BE2C (cell line): ENCODE measurements around the gene DNAI1.
A peak's percentile ranks its signal among the peaks of the same experiment; 100 is the strongest.

Experiments used
- DNase-seq: peaks from one replicate; pipeline ENCODE4 v3.0.0-alpha.2; 2020
- H3K27me3 ChIP-seq: fragments of 250-450 bp; sonication (Bioruptor Pico); 2 replicates; pipeline ENCODE4 v1.5.1; 2020; ENCODE audit warnings: mild to moderate bottlenecking
- H3K36me3 ChIP-seq: fragments of 250-450 bp; sonication (Bioruptor Pico); 2 replicates; pipeline ENCODE4 v1.5.1; 2020; ENCODE audit warnings: mild to moderate bottlenecking
- H3K4me1 ChIP-seq: fragments of 250-450 bp; sonication (Bioruptor Pico); 2 replicates; pipeline ENCODE4 v1.5.1; 2020
- H3K4me3 ChIP-seq: 2 replicates; pipeline ENCODE4 v1.5.1; 2011; ENCODE audit warnings: low read depth, low read length
- H3K9me3 ChIP-seq: fragments of 250-450 bp; sonication (Bioruptor Pico); 2 replicates; pipeline ENCODE4 v1.5.1; 2020
- CTCF ChIP-seq: IDR thresholded peaks from 2 replicates; pipeline ENCODE4 v1.5.1; 2012; ENCODE audit warnings: mild to moderate bottlenecking, low read depth, low read length

Gene DNAI1

GRCh38 chr9:34541540-34541939 is 82.9 kb downstream of the DNAI1 start:
- no peak for DNase-seq
- no peak for TF ChIP-seq CTCF
- Histone ChIP-seq H3K36me3 (no peaks in the 10 kb centered on the region), H3K4me3 (no peak overlapping the region), H3K4me1 (peaks cover 6% of the 10 kb centered on the region), H3K9me3 (no peaks in the 10 kb centered on the region), H3K27me3 (no peaks in the 10 kb centered on the region)

DNA sequence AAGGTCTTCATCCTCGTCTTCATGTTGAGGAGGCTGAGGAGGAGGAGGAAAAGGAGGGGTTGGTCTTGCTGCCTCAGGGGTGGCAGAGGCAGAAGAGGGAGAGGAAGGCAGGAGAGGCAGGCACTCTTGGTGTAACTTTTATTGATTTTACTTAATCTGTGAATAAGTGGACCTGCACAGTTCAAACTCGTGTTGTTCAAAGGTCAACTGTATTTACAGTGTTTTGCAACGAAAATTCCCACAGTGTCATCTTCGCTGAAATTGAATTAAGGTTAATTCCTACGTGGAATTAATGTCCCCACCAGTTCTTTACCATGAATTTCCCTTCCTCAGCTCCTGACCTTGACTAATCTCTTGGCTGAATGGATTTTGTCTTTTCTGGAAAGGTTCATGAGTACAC is 85.4 kb downstream of the DNAI1 start:
- no peak for TF ChIP-seq CTCF
- peaks cover 15% of the 10 kb centered on the region for H3K4me1 ChIP-seq
- no peaks in the 10 kb centered on the region for H3K36me3 ChIP-seq
- no peaks in the 10 kb centered on the region for H3K27me3 ChIP-seq
- DNase-seq: no peak
- H3K4me3 ChIP-seq: no peak overlapping the region
- no peaks in the 10 kb centered on the region for H3K9me3 ChIP-seq

GRCh38 chr9:34545497-34545896 is 86.9 kb downstream of the DNAI1 start:
- Histone ChIP-seq H3K9me3 (no peaks in the 10 kb centered on the region), H3K4me3 (no peak overlapping the region), H3K36me3 (no peaks in the 10 kb centered on the region), H3K27me3 (no peaks in the 10 kb centered on the region), H3K4me1 (peaks cover 16% of the 10 kb centered on the region)
- DNase-seq: no peak
- no peak for TF ChIP-seq CTCF

GRCh38 chr9:34546102-34546833 is 87.7 kb downstream of the DNAI1 start:
- TF ChIP-seq CTCF: no peak
- no peaks in the 10 kb centered on the region for H3K9me3 ChIP-seq
- no peak for DNase-seq

DNA sequence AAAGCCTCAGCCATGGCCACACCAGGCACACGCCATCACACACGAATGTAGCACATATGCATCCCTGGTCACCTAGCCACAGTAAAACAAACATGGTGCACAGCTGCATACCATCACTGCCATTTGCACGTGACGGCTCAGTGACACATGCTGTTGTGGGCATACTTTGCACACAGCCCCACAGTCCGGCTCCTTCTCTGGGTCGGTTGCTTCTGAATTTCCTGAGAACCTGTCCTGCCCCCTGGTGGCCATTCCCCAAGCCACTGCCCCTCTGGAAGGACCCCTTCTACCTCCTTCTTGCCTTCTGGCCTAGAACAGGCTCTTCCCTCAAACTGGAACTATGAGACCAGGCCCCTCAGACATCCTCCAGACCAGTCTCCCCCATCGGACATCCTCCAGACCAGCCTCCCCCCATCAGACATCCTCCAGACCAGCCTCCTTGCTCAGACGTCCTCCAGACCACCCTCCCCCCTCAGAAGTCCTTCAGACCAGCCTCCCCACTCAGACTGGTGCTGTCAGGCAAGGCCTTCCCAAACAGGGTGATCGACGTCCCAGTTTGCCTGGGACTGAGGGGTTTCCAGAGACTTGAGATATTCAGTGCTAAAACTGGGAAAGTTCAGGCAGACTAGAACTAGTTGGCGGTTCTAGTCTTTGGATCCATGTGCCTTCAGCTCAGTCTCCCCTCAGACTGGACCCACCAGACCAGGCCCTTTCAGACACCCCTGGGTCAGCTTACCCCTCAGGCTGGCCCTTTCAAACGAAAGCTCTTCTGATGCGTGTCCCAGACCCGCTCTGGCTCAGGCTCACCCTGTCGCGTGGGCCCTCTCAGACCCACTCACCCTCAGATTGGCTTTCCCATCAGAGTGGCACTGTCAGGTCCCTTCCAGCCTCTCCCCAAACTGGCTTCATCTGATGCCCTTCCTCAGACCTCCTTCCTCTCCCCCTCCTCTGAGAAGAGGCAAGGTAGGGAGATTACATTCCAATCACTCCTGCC is 88.5 kb downstream of the DNAI1 start:
- Histone ChIP-seq H3K27me3 (no peaks in the 10 kb centered on the region), H3K4me3 (no peak overlapping the region), H3K9me3 (no peaks in the 10 kb centered on the region), H3K36me3 (peaks cover 6% of the 10 kb centered on the region), H3K4me1 (peaks cover 14% of the 10 kb centered on the region)
- peak; percentile 86 for DNase-seq
- TF ChIP-seq CTCF: peak; percentile 84

More at GRCh38 chr9:34546102-34546833, 87.7 kb downstream of the DNAI1 start:
- peaks cover 14% of the 10 kb centered on the region for H3K4me1 ChIP-seq
- no peak overlapping the region for H3K4me3 ChIP-seq
- no peaks in the 10 kb centered on the region for H3K36me3 ChIP-seq
- H3K27me3 ChIP-seq: no peaks in the 10 kb centered on the region
